Stimulated activated CD4-positive, alpha-beta T cell treated with anti-CD3 and anti-CD28 coated beads, TNF-alpha, amount 100 ng/mL, for 48 hours (primary cell): ENCODE measurements around the gene ZNF470.

Source experiments
- DNase-seq, 3 donors: peaks; one replicate each; pipeline ENCODE4 v3.0.0-alpha.2; 2020; ENCODE audit warnings: low read depth in 3 of 3

ZNF470 gene

DNA sequence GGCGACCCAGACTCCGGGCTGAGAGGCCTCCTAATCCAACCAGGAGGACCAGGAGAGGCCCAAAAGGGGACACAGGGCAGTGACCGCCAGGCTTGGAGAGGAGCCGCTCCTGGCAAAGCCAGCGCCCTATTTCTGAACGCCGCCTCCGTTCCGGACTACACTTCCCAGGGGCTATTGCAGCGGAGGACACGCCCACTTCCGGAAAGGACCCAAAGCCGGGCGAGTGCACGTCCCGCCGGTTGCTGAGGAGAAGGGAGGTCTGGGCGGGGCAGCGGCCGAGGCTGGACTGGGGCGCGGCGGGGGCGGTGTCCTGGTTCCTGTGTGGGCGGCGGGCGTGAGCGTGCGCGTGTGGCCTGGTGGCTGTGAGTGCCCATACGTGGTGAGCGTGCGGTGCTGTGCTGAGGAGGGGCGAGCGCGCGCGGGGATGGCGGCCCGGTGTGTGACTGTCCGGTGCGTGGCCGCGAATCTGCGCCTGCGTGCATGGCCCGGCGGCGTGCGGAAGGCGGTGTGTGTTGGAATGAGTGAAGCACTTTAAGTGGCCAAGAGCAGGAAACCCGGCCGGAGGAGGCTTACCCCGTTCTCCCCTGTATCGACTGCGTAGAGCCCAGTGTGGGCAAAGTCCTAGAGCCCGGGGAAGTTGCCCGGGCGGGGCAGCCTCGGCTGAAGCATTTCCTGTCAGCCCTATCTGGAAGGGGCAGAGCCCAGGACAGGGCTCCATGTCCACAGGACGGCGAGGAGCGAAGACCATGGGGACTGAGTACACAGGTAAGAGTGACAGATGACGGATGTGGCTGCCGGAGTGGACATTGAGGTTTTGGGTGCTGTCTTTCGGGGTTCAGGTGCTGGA lies at the start of gene ZNF470:
ZNF470 (plus strand) TSS at position 195 of the 847 bp plus-strand sequence. CDS start 2,844 bp downstream, outside the sequence.
- DNase-seq = peak; percentile 73 to 83 (median 80)

DNA sequence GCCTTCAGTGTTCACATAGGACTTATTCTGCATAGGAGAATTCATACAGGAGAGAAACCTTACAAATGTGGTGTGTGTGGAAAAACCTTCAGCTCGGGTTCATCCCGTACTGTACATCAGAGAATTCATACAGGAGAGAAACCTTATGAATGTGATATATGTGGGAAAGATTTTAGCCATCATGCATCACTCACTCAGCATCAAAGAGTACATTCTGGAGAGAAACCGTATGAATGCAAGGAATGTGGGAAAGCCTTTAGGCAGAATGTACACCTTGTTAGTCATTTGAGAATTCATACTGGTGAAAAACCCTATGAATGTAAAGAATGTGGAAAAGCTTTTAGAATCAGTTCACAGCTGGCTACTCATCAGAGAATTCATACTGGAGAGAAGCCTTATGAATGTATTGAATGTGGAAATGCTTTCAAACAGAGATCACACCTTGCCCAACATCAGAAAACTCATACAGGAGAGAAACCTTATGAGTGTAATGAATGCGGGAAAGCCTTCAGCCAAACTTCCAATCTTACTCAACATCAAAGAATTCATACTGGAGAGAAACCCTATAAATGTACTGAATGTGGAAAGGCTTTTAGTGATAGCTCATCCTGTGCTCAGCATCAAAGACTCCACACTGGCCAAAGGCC lies 41.9 kb upstream of the ZNF470 start:
- no peak for DNase-seq

DNA sequence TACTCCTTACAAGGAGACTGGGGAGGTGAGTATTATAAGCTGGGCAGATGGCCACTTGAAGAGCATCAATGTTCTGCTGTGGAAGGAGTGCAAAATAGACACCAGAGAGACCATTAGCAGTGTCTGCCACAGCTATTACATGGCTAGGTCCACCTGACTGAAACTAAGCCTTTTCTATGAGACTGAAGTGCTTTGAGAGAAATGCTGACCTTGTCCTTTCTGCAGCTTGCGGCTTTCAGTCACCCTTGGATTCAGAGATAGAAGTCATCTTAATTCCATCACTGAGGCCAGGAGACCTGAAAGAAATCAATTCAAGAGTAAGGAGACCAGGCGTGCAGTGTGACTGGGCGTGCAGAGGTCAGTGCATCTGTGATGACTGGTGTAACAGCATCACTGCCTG lies 29.8 kb upstream of the ZNF470 start:
- no peak for DNase-seq

- DNase-seq = peak; percentile 67 to 87 (median 87)
These were observed 29.0 kb upstream of the ZNF470 start for GRCh38 chr19:56538254-56538760.

- peak; percentile 35 to 53 (median 51) for DNase-seq
These were observed 28.5 kb upstream of the ZNF470 start, which contains the start of gene ZFP28 for GRCh38 chr19:56538761-56539263. Gene ZFP28 (plus strand): TSS chr19:56538948. CDS start chr19:56539019, 71 bp downstream.

DNA sequence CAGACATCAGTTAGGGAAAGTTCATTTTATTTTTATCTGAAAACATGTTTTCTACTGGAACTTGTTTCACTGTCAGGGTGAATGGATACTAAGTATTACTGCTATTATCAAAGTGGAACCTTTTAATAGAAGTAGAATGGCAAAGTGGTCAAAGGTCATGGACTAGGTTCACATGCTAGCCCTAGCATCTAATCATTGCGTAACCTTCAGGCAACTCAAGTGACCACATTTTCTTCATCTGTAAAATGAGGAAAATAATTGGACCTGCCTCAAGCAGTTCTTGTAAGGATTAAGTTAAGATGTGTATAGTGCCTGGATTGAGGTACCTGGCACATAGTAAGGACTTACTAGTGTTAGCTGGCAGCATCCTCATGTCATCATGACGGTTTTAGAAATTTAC lies 23.5 kb upstream of the ZNF470 start:
- no peak for DNase-seq

DNA sequence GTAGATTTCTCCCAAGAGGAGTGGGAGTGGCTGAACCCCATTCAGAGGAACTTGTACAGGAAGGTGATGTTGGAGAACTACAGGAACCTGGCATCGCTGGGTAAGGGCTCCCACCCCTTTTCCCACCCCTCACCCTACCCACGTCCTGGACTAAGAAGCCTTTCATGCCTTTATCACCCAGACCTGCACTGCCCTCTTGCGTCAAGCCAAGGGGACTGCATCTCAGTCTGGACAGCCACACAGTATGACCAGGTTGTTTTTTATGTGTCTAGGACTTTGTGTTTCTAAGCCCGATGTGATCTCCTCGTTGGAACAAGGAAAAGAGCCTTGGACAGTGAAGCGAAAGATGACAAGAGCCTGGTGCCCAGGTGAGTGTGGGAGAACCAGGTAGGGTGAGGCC lies 19.7 kb upstream of the ZNF470 start:
- no peak for DNase-seq

DNA sequence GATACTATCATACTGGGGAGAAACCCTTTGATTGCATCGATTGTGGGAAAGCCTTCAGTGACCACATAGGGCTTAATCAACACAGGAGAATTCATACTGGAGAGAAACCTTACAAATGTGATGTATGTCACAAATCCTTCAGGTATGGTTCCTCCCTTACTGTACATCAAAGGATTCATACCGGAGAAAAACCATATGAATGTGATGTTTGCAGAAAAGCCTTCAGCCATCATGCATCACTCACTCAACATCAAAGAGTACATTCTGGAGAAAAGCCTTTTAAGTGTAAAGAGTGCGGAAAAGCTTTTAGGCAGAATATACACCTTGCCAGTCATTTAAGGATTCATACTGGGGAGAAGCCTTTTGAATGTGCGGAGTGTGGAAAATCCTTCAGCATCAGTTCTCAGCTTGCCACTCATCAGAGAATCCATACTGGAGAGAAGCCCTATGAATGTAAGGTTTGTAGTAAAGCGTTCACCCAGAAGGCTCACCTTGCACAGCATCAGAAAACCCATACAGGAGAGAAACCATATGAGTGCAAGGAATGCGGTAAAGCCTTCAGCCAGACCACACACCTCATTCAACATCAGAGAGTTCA lies 12.9 kb upstream of the ZNF470 start:
- no peak for DNase-seq

- DNase-seq = no peak
These were observed 4.5 kb upstream of the ZNF470 start for GRCh38 chr19:56562766-56563165.

DNA sequence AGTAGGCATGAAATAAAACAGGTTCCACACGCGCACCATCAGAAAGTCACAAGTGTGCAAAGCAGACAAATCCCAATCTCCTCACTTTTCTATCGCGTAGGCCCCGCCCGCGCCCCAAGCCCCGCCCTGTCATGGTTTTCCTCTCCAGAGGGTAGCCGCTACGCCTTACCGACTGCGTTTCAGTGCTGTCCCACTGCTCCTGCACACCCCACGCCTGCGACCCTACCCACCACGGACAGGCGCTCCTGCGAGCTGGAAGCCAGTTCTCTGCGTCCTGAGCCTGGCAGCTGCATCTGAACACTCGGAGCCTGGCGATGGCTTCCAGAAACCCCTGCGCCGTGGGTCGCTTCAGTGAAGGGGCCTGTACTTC lies 379 bp upstream of the ZNF470 start:
- DNase-seq = peak in 2 of 3 donors; percentile 12 to 36

- no peak for DNase-seq
These were observed 5.3 kb downstream of the ZNF470 start for GRCh38 chr19:56572589-56572988.

DNA sequence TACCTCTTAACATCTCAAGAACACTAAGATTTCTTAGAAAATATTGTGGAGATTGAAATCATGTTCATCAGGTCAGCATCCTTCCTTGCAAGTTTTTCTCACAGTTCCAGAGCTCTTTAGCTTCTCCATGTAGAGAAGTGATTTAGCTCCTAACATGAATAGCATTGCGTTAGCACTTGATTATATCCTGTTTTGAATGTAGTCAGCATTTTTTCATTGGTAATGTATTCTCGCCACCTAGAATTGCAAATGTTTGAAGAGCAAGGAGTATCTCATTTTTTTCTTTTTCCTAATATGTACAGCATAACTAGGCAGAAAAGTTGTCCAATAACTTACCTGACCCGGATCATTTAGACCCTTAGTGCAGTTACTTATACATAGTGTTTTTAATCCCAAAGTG lies 6.6 kb downstream of the ZNF470 start:
- DNase-seq = no peak

- no peak for DNase-seq
These were observed 10.7 kb downstream of the ZNF470 start for GRCh38 chr19:56577719-56578602.

DNA sequence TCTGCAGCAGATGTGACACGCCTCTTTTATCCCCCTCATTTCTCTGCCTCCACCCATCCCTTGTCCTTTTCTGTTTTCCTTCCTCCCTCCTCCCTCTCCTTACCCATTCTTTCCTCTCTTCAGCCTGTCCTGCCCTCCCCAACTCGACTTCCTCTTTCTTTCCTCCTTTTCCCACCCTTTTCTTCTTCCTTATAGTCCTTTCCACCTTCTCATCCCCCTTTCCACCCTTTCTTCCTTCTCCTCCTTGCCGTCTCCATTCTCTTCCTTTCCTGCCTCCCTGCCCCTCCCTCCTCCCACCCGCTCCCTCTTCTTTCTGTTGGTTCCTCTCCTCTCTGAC lies 27.1 kb downstream of the ZNF470 start:
- DNase-seq = no peak

DNA sequence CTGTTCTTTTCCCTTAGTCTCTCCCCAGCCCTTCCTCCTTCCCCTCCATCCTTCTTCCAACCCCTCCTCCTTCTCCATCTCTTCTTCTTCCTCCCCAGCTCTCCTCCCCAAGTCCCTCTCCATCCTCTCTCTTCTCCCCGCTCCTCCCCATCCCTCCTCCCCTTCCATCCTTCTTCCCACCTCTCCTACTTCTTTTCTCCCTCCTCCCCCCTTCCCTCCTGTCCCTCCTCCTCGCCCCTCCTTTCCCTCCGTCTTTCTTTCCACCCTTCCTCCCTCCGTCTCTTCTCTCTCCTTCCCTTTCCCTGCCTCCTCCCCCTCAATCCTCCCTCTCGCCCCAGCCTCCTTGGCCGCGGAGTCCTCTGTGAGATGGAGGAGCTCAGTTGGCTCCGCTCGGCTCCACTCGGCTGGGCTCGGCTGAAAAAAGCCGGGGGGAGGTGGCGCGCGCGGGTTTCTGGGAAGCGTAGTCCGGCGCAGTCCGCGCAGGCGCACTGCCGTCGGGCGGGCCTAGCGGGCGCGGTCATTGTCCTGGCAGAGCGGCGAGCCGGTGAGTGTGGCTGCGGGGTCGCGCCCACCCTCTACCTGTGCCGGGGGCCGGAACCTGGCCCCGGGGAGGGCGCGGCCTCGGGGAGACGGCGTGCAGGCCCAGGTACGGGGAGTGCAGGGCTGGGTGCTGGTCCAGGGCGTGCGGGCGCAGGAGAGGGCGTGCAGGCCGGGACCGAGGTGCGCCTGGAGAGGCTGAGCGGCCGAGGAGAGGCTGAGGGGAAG lies 27.7 kb downstream of the ZNF470 start, which contains the start of gene ZNF71:
ZNF71 (plus strand) TSS at position 520 of the 765 bp plus-strand sequence. CDS start 6,257 bp downstream, outside the sequence.
- DNase-seq = peak; percentile 76 to 85 (median 82)

- no peak for DNase-seq
These were observed 28.3 kb downstream of the ZNF470 start for GRCh38 chr19:56595548-56595899.

DNA sequence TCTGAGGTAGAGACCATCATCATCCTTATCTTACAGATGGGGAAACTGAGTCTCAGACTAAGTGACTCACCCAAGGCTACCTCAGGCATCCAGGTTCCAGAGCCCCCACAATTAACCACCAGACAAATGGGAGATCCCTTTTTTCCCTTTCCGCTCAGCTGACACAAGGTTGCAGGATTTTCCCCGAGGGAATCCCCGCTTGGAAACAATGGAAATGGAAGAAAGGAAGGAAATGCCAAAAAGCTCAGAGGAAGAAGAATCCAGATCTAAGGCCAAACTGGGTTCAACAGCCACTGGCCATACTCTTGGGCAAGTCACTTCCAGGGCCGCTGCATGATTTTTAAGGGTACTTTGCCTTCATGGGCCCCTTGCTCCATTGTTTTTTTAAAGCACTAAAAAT lies 29.4 kb downstream of the ZNF470 start:
- DNase-seq = no peak

GRCh38 chr19:56597696-56598095 lies 30.4 kb downstream of the ZNF470 start:
- DNase-seq = no peak

GRCh38 chr19:56601375-56601774 lies 34.1 kb downstream of the ZNF470 start:
- DNase-seq = no peak

DNA sequence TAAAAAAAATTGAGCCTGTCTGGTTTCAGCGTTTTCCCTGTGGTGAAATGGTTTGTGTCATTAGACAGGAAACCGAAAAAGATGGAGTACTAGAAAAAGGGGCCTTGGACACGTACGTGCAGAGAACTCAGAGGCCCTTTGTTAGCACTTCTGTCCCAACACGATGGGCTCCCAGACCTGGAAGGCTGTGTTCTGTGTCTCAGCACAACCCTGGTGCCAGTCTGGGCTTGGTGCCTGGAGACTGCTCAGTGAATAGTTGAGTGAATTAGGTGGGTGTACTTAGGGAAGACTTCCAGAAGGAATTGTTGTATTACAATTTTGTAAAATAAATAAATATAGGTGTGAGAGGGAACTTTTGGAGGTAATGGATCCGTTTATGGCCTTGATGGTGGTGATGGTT lies 36.6 kb downstream of the ZNF470 start:
- no peak for DNase-seq
